GM12878 (cell line): Measurements from ENCODE around the gene GUCY1A2. TPM values are rescaled to one million over a fixed set of nuclear protein-coding genes. Genes with fewer than 3 reads are reported as not detected.

ENCODE experiments used
- ATAC-seq: fragments of 200-7000 bp; cut with Tn5 transposase; 3 replicates; pipeline ENCODE4 v1.9.1; 2020; ENCODE audit warnings: mild to moderate bottlenecking, moderate library complexity
- BruUV-seq: library from RNA; stranded (reverse); fragments of 400-500 nt; replicated peaks from 2 replicates; lab custom pipeline; 2021; lab: Mats Ljungman, UMichigan
- CTCF ChIA-PET: fragments of 300-600 bp; sonication (Branson Sonifier 250); formaldehyde crosslinking; extraction: SDS; loops from one replicate; lab custom pipeline; 2021; ENCODE audit warnings: inconsistent platforms; lab: Yijun Ruan, JAX
- POLR2A ChIA-PET: fragments of 350-600 bp; formaldehyde crosslinking; extraction: SDS; loops from one replicate; lab custom pipeline; 2021; ENCODE audit warnings: inconsistent platforms; lab: Charles Lee
- RAD21 ChIA-PET: fragments of 300-600 bp; sonication (Branson Sonifier 250); formaldehyde crosslinking; loops from one replicate; lab custom pipeline; 2023; ENCODE audit warnings: antibody characterized with exemption; ENCODE audit not compliant: unreplicated experiment; lab: Charles Lee
- SMC1A ChIA-PET: fragments of 300-600 bp; sonication (Branson Sonifier 250); formaldehyde crosslinking; loops from one replicate; lab custom pipeline; 2023; ENCODE audit not compliant: unreplicated experiment, uncharacterized antibody; lab: Charles Lee
- DNase-seq: peaks from one replicate; pipeline ENCODE4 v3.0.0-alpha.2; 2011; ENCODE audit warnings: low read depth, low spot score
- FAIRE-seq: peaks from 3 replicates; lab custom pipeline; 2011; peaks lifted over from hg19 to GRCh38; lab: Jason Lieb, UNC
- H2AFZ ChIP-seq: 2 replicates; pipeline ENCODE4 v1.6.0; 2011; ENCODE audit warnings: low read depth, low read length, control low read depth; ENCODE audit not compliant: control insufficient read depth
- H3K27ac ChIP-seq: 2 replicates; pipeline ENCODE4 v1.5.1; 2011; ENCODE audit warnings: control low read depth; ENCODE audit not compliant: control insufficient read depth, insufficient read depth
- H3K27me3 ChIP-seq, 2 experiments: replicated peaks in 1 of 2; 2 replicates each; pipeline versions ENCODE4 v1.6.0 to v1.6.1; 2011; ENCODE audit warnings: low read length in 1 of 2; ENCODE audit not compliant: control insufficient read depth in 2 of 2, insufficient read depth in 2 of 2
- H3K36me3 ChIP-seq, 2 experiments: 2 replicates each; pipeline ENCODE4 v1.5.1; 2011; ENCODE audit warnings: low read length in 1 of 2; ENCODE audit not compliant: control insufficient read depth in 2 of 2, insufficient read depth in 2 of 2
- H3K4me1 ChIP-seq: 2 replicates; pipeline ENCODE4 v1.6.1; 2011; ENCODE audit warnings: mild to moderate bottlenecking, low read length, moderate library complexity, mixed read lengths; ENCODE audit not compliant: control insufficient read depth, insufficient read depth
- H3K4me2 ChIP-seq: 2 replicates; pipeline ENCODE4 v1.6.0; 2011; ENCODE audit warnings: control low read depth; ENCODE audit not compliant: control insufficient read depth, insufficient read depth
- H3K4me3 ChIP-seq: fragments of 200-600 bp; sonication (generic); 2 replicates; pipeline ENCODE4 v1.5.1; 2016
- H3K79me2 ChIP-seq: 2 replicates; pipeline ENCODE4 v1.6.0; 2011; ENCODE audit warnings: low read length; ENCODE audit not compliant: control insufficient read depth, insufficient read depth
- H3K9ac ChIP-seq: 2 replicates; pipeline ENCODE4 v1.8.0; 2011; ENCODE audit warnings: low read length, control low read depth, mixed read lengths; ENCODE audit not compliant: control insufficient read depth, insufficient read depth
- H3K9me3 ChIP-seq: replicated peaks from 3 replicates; pipeline ENCODE4 v1.5.1; 2011; ENCODE audit warnings: mild to moderate bottlenecking, low read length; ENCODE audit not compliant: control insufficient read depth, insufficient read depth
- H4K20me1 ChIP-seq: 2 replicates; pipeline ENCODE4 v1.6.0; 2011; ENCODE audit not compliant: control insufficient read depth, insufficient read depth
- BRCA1 ChIP-seq: IDR thresholded peaks from 2 replicates; pipeline ENCODE4 v1.6.1; 2011; ENCODE audit warnings: low read depth, low read length, improper control_type of control experiment
- PAX8 ChIP-seq: fragments of 450-650 bp; IDR thresholded peaks from 2 replicates; pipeline ENCODE4 v1.6.1; 2017; ENCODE audit warnings: mild to moderate bottlenecking, moderate library complexity
- YY1 ChIP-seq: IDR thresholded peaks from 2 replicates; pipeline ENCODE4 v1.6.1; 2011; ENCODE audit warnings: low read depth, mild to moderate bottlenecking, low read length
- WGBS: methylation state at CpG from one replicate; pipeline ENCODE4 v1.1.6; 2016; ENCODE audit warnings: low lambda C conversion rate; ENCODE audit not compliant: insufficient replicate concordance, insufficient coverage; ENCODE audit errors: missing lambda C conversion rate; 5-methylcytosine and 5-hydroxymethylcytosine counted together
- in situ Hi-C: fragments of 300-500 bp; cut with MboI; formaldehyde crosslinking; loops from 9 replicates; pipeline ENCODE4 v1.14.3; 2018; ENCODE audit warnings: mixed read lengths
- intact Hi-C: fragments of 100-400 bp; cut with micrococcal nuclease; formaldehyde crosslinking; loops from one replicate; pipeline ENCODE4 v1.14.2; 2022; ENCODE audit not compliant: unreplicated experiment
- polyA plus RNA-seq, 11 experiments: library from polyadenylated mRNA; depleted of rRNA in 4 of 11; unstranded in 6 of 11; stranded (reverse) in 5 of 11; fragments of >200 nt; fragmentation: Nextera tagmentation in 4 of 11; fragmentation: Illumina TruSeq in 1 of 11; extraction: Ambion mirVana in 4 of 11; extraction: Trizol in 1 of 11; gene quantifications; 1 replicate in 1 of 11; 2 replicates in 10 of 11; pipeline versions ENCODE4 v1.2.1 to v1.2.3, GENCODE V29; 2011 to 2016; ENCODE audit warnings: inconsistent platforms in 2 of 11, missing spikeins in 2 of 11, low read depth in 1 of 11
- total RNA-seq, 4 experiments: library from RNA; depleted of rRNA in 3 of 4; stranded (reverse); fragments of >200 nt in 3 of 4; fragmentation: Illumina TruSeq in 1 of 4; extraction: Trizol in 1 of 4; gene quantifications; 2 replicates each; pipeline versions ENCODE4 v1.2.1 to v1.2.3, GENCODE V29; 2013 to 2021
- TF ChIP-seq, protein P1 (sequence below): fragments of 450-650 bp; IDR thresholded peaks from 2 replicates; pipeline ENCODE4 v1.6.1; 2017; ENCODE audit warnings: mild to moderate bottlenecking, moderate library complexity

Gene GUCY1A2
- total and polyA plus RNA-seq, 10 of the 15 experiments (the other 5 are each of a cell fraction or from before 2014, with no cell fraction given), result under 0.01 to 0.03 (median under 0.01) TPM; not detected in 4

DNA sequence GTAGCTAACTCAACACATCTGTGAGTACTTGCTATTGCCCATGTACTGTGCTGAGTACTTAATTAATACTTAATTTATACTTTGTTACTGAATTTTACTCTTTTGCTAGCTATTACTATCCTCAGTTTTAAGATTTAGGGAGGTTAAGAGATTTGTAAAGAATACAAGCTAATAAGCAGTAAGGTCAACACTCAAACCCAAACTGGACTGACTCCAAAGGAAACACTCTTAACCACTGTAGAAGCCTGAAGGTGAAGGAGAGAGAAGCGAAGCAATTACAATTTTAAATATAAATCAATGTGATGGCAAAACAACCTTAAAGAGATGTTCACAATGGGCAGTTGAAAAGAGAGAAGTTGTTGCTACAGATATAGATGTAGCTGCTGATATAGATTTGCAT is 204.5 kb downstream of the GUCY1A2 start:
- H3K79me2 ChIP-seq, result no peaks in the 10 kb centered on the region
- ChIA-PET RAD21 (no interaction called here), CTCF (interaction anchor here (0.7 kb wide), 1 partner anchor 10 kb away, joined by 3 read pairs; no protein-coding TSS in a partner anchor), SMC1A (interaction anchor here (1.1 kb wide), 1 partner anchor 90 kb away, joined by 3 read pairs; no protein-coding TSS in a partner anchor), POLR2A (no interaction called here)
- H3K4me1 ChIP-seq, result no peaks in the 10 kb centered on the region
- no peaks in the 10 kb centered on the region for H4K20me1 ChIP-seq
- no peak overlapping the region for H2AFZ ChIP-seq
- intact Hi-C loops, result no loop called here
- TF ChIP-seq PAX8, result no peak
- no peak overlapping the region for H3K9ac ChIP-seq
- FAIRE-seq, result no peak
- in situ Hi-C loops, result no loop called here
- WGBS, result 6% methylated on average over 1 of the region's 1 CpG
- no peak overlapping the region for H3K4me2 ChIP-seq
- DNase-seq, result no peak
- no peak overlapping the region for H3K4me3 ChIP-seq
- H3K9me3 ChIP-seq, result no peaks in the 10 kb centered on the region
- H3K27ac ChIP-seq, result no peak overlapping the region
- H3K27me3 ChIP-seq, result no peaks in the 10 kb centered on the region
- BruUV-seq, result no TSS peak
- ATAC-seq, result no peak
- H3K36me3 ChIP-seq, result no peaks in the 10 kb centered on the region

DNA sequence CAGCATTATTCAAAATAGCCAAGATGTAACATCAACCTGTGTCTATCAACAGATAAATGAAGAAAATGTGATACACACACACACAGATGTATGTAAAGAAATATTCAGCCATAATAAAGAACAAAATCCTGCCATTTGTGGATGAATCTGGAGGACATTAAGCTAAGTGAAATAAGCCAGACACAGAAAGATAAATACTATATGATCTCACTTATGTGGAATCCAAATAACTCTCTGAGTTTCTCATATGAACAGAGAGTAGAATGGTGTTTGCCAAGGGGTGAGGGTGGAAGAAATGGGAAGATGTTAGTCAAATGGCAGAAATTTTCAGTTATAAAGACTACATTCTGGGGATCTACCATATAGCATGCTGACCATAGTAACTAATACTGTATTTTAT is 224.2 kb downstream of the GUCY1A2 start:
- no peak overlapping the region for H3K27ac ChIP-seq
- no peak overlapping the region for H3K4me3 ChIP-seq
- no peak overlapping the region for H2AFZ ChIP-seq
- no peaks in the 10 kb centered on the region for H4K20me1 ChIP-seq
- ChIA-PET CTCF (no interaction called here), POLR2A (no interaction called here), RAD21 (no interaction called here), SMC1A (no interaction called here)
- no peaks in the 10 kb centered on the region for H3K27me3 ChIP-seq
- no peaks in the 10 kb centered on the region for H3K4me1 ChIP-seq
- no peaks in the 10 kb centered on the region for H3K9me3 ChIP-seq
- TF ChIP-seq YY1, result no peak
- TF ChIP-seq, protein P1, sequence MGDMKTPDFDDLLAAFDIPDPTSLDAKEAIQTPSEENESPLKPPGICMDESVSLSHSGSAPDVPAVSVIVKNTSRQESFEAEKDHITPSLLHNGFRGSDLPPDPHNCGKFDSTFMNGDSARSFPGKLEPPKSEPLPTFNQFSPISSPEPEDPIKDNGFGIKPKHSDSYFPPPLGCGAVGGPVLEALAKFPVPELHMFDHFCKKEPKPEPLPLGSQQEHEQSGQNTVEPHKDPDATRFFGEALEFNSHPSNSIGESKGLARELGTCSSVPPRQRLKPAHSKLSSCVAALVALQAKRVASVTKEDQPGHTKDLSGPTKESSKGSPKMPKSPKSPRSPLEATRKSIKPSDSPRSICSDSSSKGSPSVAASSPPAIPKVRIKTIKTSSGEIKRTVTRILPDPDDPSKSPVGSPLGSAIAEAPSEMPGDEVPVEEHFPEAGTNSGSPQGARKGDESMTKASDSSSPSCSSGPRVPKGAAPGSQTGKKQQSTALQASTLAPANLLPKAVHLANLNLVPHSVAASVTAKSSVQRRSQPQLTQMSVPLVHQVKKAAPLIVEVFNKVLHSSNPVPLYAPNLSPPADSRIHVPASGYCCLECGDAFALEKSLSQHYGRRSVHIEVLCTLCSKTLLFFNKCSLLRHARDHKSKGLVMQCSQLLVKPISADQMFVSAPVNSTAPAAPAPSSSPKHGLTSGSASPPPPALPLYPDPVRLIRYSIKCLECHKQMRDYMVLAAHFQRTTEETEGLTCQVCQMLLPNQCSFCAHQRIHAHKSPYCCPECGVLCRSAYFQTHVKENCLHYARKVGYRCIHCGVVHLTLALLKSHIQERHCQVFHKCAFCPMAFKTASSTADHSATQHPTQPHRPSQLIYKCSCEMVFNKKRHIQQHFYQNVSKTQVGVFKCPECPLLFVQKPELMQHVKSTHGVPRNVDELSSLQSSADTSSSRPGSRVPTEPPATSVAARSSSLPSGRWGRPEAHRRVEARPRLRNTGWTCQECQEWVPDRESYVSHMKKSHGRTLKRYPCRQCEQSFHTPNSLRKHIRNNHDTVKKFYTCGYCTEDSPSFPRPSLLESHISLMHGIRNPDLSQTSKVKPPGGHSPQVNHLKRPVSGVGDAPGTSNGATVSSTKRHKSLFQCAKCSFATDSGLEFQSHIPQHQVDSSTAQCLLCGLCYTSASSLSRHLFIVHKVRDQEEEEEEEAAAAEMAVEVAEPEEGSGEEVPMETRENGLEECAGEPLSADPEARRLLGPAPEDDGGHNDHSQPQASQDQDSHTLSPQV, result no peak
- no peak for TF ChIP-seq BRCA1
- H3K79me2 ChIP-seq, result no peaks in the 10 kb centered on the region
- H3K9ac ChIP-seq, result no peak overlapping the region
- intact Hi-C loops, result no loop called here
- H3K36me3 ChIP-seq, result no peaks in the 10 kb centered on the region
- in situ Hi-C loops, result no loop called here
- FAIRE-seq (no peak), ATAC-seq (no peak), DNase-seq (no peak)
- BruUV-seq, result no TSS peak
- H3K4me2 ChIP-seq, result no peak overlapping the region
